NCI-H1694 (cell line): ENCODE data around the gene OR10P1.
"Not testable (repeated sequence)": the region's sequence is repeated elsewhere in the genome, so short reads cannot be mapped to it uniquely, and the experiment has no call there.

ENCODE experiments used
- DNase-seq: peaks from one replicate; lab custom pipeline; 2025; lab: John Stamatoyannopoulos, UW

OR10P1 gene

GRCh38 chr12:55636853-55637252 is at the start of gene OR10P1:
OR10P1 (plus strand) TSS chr12:55636892; CDS start chr12:55636892, 0 bp downstream.
- no peak for DNase-seq

- DNase-seq, result not testable (repeated sequence)
Measured at GRCh38 chr12:55590152-55590551, 46.5 kb upstream of the OR10P1 start.

- DNase-seq, result no peak
Measured at GRCh38 chr12:55607821-55608594, 28.7 kb upstream of the OR10P1 start.

- no peak for DNase-seq
Measured at GRCh38 chr12:55610598-55610997, 26.1 kb upstream of the OR10P1 start.

- DNase-seq, result no peak
Measured at GRCh38 chr12:55612646-55613045, 24.0 kb upstream of the OR10P1 start.

GRCh38 chr12:55614764-55615163 is 21.9 kb upstream of the OR10P1 start:
- no peak for DNase-seq

GRCh38 chr12:55619354-55620138 is 17.1 kb upstream of the OR10P1 start:
- peak; percentile 78 for DNase-seq

GRCh38 chr12:55624056-55624455 is 12.6 kb upstream of the OR10P1 start:
- no peak for DNase-seq

- DNase-seq, result no peak
Measured at GRCh38 chr12:55626154-55626553, 10.5 kb upstream of the OR10P1 start.

- DNase-seq, result no peak
Measured at GRCh38 chr12:55629058-55629841, 7.4 kb upstream of the OR10P1 start.

- DNase-seq, result no peak
Measured at GRCh38 chr12:55631056-55631455, 5.6 kb upstream of the OR10P1 start.

- no peak for DNase-seq
Measured at GRCh38 chr12:55631733-55632132, 5.0 kb upstream of the OR10P1 start.

GRCh38 chr12:55633151-55633550 is 3.5 kb upstream of the OR10P1 start:
- no peak for DNase-seq

- DNase-seq, result no peak
Measured at GRCh38 chr12:55636116-55636655, 506 bp upstream of the OR10P1 start.

GRCh38 chr12:55637467-55637866 is 775 bp downstream of the OR10P1 start:
- no peak for DNase-seq

GRCh38 chr12:55641595-55641994 is 4.9 kb downstream of the OR10P1 start:
- DNase-seq, result no peak

GRCh38 chr12:55642267-55642666 is 5.6 kb downstream of the OR10P1 start:
- no peak for DNase-seq

- DNase-seq, result no peak
Measured at GRCh38 chr12:55642669-55643068, 6.0 kb downstream of the OR10P1 start.

GRCh38 chr12:55644591-55644990 is 7.9 kb downstream of the OR10P1 start:
- no peak for DNase-seq

GRCh38 chr12:55647027-55647426 is 10.3 kb downstream of the OR10P1 start:
- no peak for DNase-seq

GRCh38 chr12:55650620-55651298 is 14.1 kb downstream of the OR10P1 start:
- DNase-seq, result not testable (repeated sequence)

- DNase-seq, result no peak
Measured at GRCh38 chr12:55651299-55651683, 14.6 kb downstream of the OR10P1 start.
